ENCODE results near the gene USP12.
A peak's percentile ranks its signal among the peaks of the same experiment; 100 is the strongest.

USP12 gene

DNA sequence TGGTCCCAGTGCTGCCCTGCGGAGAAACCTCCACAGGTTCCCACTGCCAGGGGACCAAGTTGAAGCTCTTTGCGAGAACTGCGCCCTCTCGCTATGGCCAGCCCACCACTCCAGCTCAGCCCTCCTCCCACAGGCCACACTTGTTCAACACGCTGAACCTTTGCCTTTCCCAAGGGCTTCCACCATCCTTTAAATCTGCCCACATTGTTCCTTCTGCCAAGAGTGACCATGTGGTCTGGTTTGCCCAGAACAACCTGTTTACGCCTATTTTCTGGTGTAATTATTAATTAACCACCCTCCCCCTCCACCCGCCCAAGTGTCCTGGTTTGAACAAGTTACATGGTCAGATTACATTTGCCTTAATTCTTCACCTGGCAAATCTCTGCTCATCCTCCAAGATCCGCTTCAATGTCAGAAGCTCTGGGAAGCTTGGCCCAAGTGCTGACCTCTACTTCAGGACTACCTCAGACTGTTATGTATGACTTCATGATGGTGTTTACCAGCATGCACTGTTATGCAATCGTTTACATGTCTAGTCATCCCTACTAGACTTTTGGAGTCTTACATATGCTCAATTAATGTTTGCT is 12.0 kb upstream of the USP12 start:
- DNase-seq (ENCODE audit: low spot score), result no peak

DNA sequence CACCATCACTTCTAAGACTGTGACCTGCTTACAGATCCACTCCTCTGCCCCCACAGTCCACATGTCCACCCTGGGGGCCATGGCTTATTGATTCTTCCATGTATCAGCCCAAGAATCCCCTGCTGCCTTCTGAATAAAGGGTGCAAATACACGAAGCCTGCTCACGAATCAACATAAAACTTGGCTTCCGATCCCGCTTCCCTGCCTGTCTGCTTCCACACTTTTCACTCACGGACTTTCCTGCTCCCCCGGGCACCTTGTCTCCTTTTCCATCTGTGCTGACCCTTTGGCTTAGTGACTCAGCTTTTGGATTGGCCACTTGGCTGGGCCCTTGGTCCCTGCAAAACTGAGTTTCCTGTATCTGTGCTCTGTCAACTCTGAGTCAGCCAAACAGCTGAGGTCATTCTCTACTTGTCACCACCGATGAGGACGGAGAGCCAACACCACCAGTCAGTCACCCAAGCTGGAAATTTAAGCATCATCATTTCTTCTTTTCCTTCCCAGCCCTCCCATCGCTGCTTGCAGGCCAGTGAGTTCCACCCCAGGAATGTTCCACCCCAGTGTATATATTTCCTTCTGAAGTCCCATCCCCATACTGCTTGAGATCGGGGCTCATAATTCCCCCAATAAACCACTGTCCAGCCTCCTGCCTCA is 11.4 kb upstream of the USP12 start:
- DNase-seq (ENCODE audit: low spot score), result no peak

DNA sequence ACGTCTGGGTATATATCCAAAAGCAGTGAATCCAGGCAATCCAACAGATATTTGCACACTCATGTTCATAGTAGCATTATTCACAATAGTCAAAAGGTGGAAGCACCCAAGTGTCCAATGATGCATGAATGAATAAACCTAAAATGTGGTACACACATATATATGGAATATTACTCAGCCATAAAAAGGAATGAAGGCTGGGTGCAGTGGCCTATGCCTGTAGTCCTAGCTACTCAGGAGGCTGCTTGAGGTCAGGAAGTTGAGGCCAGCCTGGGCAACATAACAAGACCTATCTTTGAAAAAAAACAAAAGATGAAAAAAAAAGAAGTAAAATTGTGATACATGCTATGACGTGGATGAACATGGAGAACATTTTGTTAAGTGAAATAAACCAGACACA is 10.4 kb upstream of the USP12 start:
- no peak for DNase-seq (ENCODE audit: low spot score)

DNA sequence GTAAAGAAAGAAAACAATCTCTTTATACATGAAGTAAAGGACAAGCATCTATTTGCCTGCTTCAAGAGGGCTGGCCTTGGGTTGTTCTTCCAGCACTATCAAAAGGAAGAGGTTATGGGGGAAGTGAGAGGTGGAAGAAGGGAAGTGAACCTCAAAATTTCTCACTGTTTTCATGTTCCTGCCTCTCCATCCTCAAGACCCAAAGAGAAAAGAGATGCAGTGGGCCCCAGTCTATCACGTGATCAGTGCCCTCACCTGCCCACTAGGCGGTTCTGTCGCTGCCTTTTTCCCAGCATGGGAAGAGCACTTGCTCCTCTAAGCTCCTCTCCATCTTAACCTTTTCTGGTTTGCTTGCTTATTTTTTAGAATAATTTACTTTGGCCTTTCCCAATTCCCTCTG is 6.2 kb upstream of the USP12 start:
- DNase-seq (ENCODE audit: low spot score), result no peak

DNA sequence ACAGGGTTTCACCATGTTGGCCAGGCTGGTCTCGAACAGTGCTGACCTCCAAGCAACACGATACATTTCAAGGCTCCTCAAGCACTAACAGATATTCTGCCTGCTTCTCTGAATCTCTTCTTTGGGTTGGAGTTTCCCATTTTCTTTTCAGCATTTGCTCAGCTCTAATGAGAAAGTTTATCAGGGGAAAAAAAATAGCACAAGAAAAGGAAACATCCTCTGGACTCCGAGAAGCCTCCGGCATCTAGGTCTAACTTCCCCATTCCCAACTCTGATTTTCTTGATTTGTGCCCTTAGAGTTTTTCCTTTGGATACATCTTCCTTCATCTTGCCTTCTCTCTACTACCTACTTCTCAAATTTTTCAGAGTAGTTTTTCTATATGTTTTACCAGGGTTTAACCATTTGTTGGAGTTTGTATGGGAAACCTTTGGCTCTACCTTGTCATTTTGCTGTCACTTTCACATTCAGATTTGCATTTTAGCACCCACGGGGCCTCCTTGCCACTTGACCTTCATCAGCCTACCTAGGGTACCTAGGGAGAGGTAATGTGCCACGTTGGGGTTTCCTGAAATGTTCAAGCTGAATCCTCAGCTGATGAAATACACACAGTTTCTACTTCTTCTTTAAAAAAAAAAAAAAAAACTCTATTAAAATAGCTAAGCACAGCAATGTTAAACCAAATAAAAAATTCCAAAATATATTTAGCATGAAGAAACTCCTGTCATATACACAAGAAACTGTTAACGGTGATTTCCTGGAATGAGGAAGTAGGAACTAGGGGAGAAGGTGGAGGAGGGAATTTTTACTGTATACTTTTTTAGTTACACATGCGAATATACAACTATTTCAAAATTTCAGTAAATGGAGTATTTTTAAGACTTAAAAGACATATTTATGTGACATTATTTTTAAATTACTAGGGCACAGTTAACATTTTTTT is 5.1 kb upstream of the USP12 start:
- no peak for DNase-seq (ENCODE audit: low spot score)

DNA sequence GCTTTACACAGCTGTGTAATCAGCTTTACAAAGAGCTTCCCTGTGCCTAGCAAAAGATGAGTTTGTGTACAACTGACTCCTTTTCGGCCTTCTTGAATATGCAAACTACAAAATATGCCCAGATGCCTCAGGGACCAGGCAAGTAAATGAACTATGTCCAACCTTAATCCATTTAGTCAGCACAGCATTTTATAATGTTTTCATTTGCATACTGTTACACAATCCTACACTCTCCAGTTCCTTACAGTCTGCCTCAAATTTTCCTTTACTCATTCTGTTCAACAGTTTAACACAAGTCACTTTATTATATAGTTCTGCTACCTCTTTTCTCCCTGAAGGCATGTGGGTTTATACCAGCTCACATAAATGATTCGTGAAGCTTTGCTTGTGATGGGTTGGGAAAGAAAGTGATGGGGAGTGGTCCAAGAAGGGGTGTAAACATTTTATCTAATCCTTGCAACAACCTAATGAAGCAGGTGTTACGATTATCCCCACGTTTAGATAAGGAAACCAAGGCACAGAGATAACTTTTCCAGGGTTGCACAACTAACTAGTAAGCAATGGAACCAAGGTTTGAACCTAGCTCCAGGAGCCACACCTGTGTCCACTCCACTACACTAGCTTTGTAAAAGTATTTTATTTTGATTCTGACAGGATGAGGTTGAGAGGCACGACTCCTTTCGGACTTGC is 3.3 kb upstream of the USP12 start:
- no peak for DNase-seq (ENCODE audit: low spot score)

DNA sequence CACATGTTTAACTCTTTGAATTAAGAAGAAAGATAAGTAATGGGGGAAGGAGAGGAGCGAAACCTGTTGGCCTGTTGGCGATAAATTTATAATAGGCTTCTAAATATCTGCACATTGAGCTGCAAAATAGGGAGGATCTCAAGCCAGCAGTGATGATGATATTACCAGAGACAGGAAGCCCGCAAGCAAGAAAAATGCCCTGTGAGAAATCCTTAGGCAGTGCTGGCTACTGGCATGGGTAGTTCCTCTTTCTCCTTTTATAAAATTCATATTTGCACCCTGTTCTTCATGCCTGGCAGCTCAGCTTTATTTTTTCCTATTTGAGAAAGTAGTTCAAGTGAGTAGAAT is 858 bp upstream of the USP12 start:
- DNase-seq (ENCODE audit: low spot score), result peak; percentile 25

DNA sequence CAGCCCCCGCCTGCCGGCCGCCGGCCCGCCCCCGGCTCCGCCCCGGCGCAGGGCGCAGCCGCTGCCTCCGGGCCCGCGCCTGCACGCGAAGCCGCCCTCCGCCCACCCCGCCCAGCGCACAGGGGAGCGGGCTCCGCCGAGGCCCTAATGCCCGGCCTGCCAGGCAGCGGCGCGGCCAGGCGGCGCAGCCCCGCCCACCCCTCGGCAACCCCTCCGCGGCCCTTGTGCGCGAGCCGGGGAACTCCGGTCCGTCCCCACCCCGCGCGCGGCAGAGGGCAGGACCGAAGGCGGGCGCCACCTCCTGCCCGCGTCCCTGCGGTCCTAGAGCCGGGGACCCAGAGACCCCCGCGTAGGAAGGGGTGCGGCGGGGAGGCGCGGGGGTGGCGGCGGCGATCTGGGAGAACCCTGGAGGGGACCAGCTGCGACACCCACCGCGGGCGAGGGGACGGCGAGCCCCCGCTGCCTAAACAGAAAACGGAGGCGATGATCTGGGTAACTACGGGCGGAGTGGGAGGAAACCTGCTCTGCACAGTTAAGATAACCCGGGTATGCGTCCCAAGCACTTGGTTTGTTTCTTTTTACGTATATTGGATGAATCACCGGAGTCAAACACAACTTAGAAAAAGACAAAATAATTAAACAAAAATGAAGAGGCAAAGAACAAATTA is 350 bp upstream of the USP12 start:
- DNase-seq (ENCODE audit: low spot score), result peak; percentile 94

DNA sequence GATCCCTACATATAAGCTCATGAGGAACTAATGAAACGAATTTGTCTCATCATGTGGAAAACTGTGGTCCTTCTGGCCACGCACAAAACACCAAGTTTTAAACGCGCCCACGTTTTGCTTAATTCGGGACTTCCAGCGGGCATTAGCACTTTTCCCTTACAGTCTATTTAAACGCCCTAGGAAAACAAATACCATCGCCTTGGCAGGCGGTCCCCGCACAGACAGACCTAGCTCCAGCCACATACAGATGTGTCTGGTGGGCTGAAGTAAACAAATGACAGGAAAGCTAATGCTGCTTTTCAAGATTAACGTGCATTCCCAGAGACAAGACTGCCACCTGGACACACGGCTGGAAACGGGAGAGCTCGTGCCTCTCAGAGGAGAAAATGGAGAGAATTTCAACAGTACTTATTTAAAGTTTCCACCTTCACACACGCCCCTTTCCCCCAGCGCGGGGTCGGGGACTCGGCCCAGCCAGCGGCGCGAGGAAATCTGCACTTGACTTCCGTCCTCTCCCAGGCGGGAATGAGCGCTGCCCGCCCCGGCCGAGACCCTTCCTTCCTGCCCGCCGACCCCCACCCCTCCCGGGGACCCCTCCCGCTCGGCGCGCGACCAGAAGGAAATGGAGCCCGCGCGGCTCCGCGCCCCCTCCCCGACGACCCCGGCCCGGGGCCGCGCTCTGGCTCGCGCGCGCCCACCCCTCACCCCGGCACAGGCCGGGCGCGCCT is 931 bp downstream of the USP12 start:
- DNase-seq (ENCODE audit: low spot score), result peak; percentile 21

DNA sequence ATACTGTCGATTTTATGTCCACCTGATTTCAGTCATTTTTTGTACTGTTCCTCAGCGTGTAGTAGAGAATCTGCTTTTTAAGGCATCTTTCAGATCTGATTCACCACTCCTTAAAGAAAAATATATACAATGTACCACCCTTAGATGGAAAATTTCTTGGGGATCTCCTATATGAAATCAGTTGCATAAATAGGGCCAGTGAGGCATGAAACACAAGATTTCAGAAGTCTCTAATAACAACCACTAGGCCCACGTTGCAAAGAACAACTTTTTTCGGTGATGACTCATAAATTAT is 1.4 kb downstream of the USP12 start:
- peak; percentile 45 for DNase-seq (ENCODE audit: low spot score)

DNA sequence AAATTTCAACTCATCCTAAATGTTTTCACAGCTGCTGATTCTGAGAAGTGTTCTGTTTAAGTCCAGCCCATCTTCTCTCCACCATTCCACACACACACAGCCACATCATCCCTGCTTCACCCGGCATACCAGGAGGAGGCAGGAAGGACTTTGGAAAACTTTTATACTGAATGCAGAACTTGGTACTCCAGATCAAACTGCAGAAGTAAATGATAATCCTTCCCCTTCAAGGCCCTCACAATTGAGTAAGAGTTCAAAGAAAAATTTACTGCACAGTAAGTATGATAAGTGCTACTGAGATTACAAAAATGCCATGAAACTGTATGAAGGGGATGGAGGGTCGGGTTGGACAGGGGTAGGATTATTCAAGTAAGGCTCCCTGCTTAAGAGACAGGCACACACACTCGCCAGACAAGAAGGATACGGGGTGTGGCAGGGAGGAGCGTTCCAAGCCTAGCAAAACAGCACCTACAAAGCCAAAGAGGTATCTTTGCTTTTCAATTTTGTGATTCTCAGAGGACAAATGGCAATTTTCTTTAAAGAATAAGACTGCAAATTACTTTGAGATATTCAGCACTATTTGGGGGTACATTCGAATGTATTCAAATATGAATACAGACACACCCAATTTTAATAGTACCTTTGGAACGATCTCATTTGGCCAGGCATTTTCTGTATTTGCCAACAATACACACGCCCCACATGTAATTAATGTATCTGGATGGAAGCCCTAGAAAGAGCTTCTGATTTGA is 2.5 kb downstream of the USP12 start:
- DNase-seq (ENCODE audit: low spot score), result no peak

DNA sequence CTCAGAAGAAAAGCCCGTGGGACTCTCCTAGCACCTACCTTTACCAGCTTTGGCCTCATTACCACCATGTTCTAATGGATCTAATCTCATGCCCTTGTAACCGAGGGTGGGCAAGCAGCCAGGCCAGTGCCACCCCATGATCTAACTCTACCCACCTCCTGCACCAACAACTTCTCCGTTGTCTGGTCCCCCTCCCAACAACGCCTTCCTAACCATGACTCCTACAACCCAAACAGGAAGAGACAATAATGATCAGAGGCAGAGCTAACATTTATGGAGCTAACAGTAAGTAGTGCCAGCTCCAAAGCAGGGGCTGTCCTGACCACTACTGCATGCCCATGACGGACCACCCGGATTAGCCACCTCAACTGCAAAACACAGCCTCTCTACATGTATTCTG is 3.5 kb downstream of the USP12 start:
- DNase-seq (ENCODE audit: low spot score), result no peak

DNA sequence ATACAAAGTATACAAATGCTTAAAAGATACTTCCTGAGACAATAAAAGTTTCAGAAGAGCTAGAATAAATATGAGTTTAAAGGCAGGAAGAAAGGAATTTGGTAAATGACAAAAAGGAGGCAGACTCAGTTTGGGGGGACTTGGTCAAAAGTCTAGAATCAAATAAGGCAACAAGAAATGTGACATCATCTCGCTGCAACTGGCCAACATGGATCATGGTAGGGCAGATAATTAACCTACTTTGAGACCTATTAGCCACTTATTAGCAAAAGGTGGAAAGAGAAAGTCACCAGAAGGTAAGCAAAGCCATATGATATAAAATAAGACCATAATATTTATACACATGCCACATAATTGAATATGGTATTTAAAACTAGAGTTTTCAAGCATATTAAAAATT is 5.3 kb downstream of the USP12 start:
- DNase-seq (ENCODE audit: low spot score), result no peak

DNA sequence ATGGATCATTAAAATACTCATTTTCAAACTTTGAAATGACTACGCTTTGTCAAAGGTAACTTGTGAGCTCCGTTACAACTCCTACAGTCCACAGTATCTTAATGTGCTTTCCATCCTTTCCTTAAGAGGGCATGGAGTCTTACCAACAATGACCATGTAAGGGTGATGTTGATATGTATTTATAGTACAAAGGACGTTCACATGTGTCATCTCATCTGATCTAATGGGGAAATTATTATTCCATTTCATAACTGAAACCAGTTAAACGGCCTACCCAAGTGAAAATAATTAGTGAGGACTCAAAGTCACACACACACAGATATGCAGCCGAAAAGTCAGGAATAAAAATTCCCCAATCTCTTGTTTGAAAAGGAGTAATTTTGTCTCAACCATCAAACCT is 9.6 kb downstream of the USP12 start:
- DNase-seq (ENCODE audit: low spot score), result no peak

DNA sequence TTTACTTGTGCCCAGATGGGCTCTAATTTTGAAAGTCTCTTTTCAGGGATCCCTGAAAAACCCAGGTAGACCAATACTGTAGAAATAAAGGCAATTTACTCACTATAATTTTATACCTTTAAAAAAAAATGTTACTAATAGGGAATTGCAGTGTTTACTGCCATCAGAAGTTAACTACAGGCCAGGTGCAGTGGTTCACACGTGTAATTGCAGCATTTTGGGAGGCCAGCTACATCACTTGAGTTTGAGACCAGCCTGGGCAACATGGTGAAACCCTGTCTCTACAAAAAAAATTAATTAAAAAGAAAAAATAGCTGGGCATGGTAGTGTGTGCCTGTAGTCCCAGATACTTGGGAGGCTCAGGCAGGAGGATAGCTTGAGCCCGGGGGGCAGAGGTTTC is 10.2 kb downstream of the USP12 start:
- no peak for DNase-seq (ENCODE audit: low spot score)

DNA sequence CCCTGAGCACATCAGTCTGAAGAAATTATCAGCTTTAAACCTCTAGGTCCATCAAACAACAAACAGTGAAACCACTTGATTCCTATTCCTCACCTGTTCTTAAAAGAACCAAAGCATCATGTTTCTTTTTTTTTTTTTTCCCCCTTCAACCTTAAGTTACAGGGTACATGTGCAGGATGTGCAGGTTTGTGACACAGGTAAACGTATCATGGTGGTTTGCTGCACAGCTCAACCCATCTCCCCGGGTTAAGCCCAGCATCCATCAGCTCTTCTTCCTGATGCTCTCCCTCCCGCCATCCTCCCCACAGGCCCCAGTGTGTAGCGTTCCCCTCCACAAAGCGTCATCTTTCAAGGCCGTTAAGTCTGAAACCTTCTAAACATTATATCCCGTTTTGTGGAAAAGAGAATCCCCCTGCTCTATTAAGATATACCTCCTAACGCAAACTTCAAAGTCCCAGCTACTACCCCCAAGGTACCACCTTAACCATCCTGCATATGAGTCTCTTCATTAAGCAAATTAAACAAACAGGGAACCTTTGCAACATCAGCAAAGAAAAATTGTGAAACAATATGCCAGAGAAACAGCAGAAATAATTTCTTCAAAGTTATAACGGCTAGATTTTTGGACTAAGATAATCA is 10.8 kb downstream of the USP12 start:
- DNase-seq (ENCODE audit: low spot score), result no peak

DNA sequence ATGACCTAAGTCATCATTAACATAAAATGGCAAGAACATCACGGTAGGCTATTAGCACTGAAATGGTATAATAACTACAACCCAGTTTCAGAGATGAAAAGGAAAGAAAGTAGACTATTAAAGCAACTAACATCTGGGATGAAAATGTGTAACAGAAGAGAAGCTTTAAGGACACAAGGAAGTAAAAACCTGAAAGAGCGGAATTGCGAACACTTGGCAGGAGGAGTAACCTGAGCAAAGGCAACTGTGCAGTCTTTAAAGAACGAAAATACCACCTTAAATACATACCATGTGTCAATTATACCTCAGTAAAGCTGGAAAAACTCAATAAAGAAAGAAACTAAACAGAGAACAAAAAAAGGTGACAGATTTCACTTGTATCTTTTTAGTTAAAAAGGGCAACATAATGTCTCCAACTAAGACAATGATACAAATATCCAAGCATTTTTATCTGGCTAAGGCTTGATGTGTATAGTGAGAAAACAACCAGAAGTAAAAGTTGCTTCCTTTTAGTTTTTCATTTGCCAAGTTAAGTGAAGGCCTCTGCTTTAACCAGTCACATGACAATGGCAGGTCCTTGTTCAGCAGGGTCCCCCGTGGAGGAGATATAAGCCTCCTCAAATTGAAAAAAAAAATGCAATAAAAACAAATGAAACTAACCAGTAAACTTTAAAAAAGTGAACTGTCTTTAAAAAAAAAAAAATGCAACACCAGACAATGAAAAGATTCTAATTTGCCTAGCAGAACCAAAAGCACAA is 11.6 kb downstream of the USP12 start:
- no peak for DNase-seq (ENCODE audit: low spot score)

DNA sequence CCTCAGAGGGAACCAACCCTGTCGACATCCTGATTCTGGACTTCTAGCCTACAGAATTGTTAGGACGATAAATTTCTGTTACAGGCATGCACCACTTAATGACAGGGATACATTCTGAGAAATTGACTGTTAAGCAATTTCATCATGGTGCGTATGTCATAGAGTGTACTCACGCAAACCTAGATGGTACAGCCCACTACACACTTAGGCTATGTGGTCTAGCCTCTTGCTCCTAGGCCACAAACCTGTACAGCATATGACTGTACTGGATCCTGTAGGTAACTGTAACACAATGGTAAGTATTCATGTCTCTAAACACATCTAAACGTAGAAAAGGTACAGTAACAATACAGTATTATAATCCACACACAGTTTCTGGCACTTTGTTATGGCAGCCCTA is 13.3 kb downstream of the USP12 start:
- no peak for DNase-seq (ENCODE audit: low spot score)

DNA sequence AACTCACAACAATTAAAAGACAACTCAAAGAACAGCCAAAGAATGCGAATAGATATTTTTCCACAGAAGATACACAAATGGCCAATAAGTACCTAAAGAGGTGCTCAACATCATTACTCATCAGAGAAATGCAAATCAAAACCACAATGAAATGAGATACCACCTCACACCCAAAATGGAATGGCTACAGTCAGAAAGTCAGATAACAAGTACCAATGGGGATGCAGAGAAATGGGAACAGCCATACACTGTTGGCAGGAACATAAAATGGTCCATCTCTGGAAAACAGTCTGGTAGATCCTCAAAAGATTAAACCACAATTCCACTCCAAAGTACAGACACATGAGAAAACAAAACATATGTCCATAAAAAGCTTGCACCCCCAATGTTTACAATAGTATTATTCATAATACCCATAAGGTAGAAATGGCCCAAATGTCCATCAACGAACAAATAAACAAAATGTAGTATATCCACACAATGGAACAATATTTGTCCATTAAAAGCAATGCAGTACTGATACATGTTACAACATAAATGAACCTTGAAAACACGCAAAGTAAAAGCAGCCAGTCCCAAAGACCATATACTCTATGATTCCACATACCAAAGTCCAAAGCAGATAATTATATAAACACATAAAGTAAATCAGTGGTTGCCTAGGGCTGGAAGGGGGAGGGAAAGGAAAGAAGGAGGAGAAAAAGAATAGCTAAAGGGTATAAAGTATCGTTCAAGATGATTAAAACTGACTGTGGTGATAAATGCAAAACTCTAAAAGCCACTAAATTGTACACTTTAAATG is 19.6 kb downstream of the USP12 start:
- DNase-seq (ENCODE audit: low spot score), result no peak
